ENCODE measurements around the gene ZNF407.

The ZNF407 gene

GRCh38 chr18:74725690-74726089 lies 128.0 kb downstream of the ZNF407 start:
- TF ChIP-seq POLR2A (IDR thresholded peaks at IDR 0.05; ENCODE audit: low read depth, low read length), result no peak
- DNase-seq (ENCODE audit: insufficient read length, low spot score) (no peak), FAIRE-seq (no peak)

- no peak for DNase-seq (ENCODE audit: insufficient read length, low spot score)
- FAIRE-seq, result no peak
- no peak for TF ChIP-seq POLR2A (IDR thresholded peaks at IDR 0.05; ENCODE audit: low read depth, low read length)
Observed at GRCh38 chr18:74728586-74728985, 130.9 kb downstream of the ZNF407 start.

- no peak for TF ChIP-seq POLR2A (IDR thresholded peaks at IDR 0.05; ENCODE audit: low read depth, low read length)
- FAIRE-seq (no peak), DNase-seq (ENCODE audit: insufficient read length, low spot score) (no peak)
Observed at GRCh38 chr18:74731097-74731496, 133.4 kb downstream of the ZNF407 start.

- no peak for FAIRE-seq
- no peak for TF ChIP-seq POLR2A (IDR thresholded peaks at IDR 0.05; ENCODE audit: low read depth, low read length)
Observed at GRCh38 chr18:74732380-74732779, 134.7 kb downstream of the ZNF407 start.

GRCh38 chr18:74733598-74733997 lies 135.9 kb downstream of the ZNF407 start:
- DNase-seq (ENCODE audit: insufficient read length, low spot score), result no peak
- no peak for TF ChIP-seq POLR2A (IDR thresholded peaks at IDR 0.05; ENCODE audit: low read depth, low read length)
- FAIRE-seq, result no peak

More at GRCh38 chr18:74732380-74732779, 134.7 kb downstream of the ZNF407 start:
- no peak for DNase-seq (ENCODE audit: insufficient read length, low spot score)

- DNase-seq (ENCODE audit: insufficient read length, low spot score) (no peak), FAIRE-seq (no peak)
- no peak for TF ChIP-seq POLR2A (IDR thresholded peaks at IDR 0.05; ENCODE audit: low read depth, low read length)
Observed at GRCh38 chr18:74734013-74734444, 136.4 kb downstream of the ZNF407 start.

GRCh38 chr18:74739926-74740325 lies 142.3 kb downstream of the ZNF407 start:
- no peak for DNase-seq (ENCODE audit: insufficient read length, low spot score)
- no peak for FAIRE-seq
- no peak for TF ChIP-seq POLR2A (IDR thresholded peaks at IDR 0.05; ENCODE audit: low read depth, low read length)

- TF ChIP-seq POLR2A (IDR thresholded peaks at IDR 0.05; ENCODE audit: low read depth, low read length), result no peak
- DNase-seq (ENCODE audit: insufficient read length, low spot score) (no peak), FAIRE-seq (no peak)
Observed at GRCh38 chr18:74742573-74743243, 145.0 kb downstream of the ZNF407 start.

- no peak for TF ChIP-seq POLR2A (IDR thresholded peaks at IDR 0.05; ENCODE audit: low read depth, low read length)
- DNase-seq (ENCODE audit: insufficient read length, low spot score), result no peak
- FAIRE-seq, result no peak
Observed at GRCh38 chr18:74745633-74746403, 148.1 kb downstream of the ZNF407 start.

GRCh38 chr18:74748809-74749208 lies 151.1 kb downstream of the ZNF407 start:
- no peak for FAIRE-seq
- TF ChIP-seq POLR2A (IDR thresholded peaks at IDR 0.05; ENCODE audit: low read depth, low read length), result no peak
- no peak for DNase-seq (ENCODE audit: insufficient read length, low spot score)

GRCh38 chr18:74758995-74759394 lies 161.3 kb downstream of the ZNF407 start:
- FAIRE-seq, result no peak
- TF ChIP-seq POLR2A (IDR thresholded peaks at IDR 0.05; ENCODE audit: low read depth, low read length), result no peak
- no peak for DNase-seq (ENCODE audit: insufficient read length, low spot score)

- FAIRE-seq, result no peak
- TF ChIP-seq POLR2A (IDR thresholded peaks at IDR 0.05; ENCODE audit: low read depth, low read length), result no peak
- no peak for DNase-seq (ENCODE audit: insufficient read length, low spot score)
Observed at GRCh38 chr18:74760026-74760425, 162.4 kb downstream of the ZNF407 start.

GRCh38 chr18:74760436-74760835 lies 162.8 kb downstream of the ZNF407 start:
- FAIRE-seq (no peak), DNase-seq (ENCODE audit: insufficient read length, low spot score) (no peak)
- no peak for TF ChIP-seq POLR2A (IDR thresholded peaks at IDR 0.05; ENCODE audit: low read depth, low read length)

- FAIRE-seq (no peak), DNase-seq (ENCODE audit: insufficient read length, low spot score) (no peak)
- TF ChIP-seq POLR2A (IDR thresholded peaks at IDR 0.05; ENCODE audit: low read depth, low read length), result no peak
Observed at GRCh38 chr18:74766251-74766650, 168.6 kb downstream of the ZNF407 start.

GRCh38 chr18:74768096-74768495 lies 170.4 kb downstream of the ZNF407 start:
- DNase-seq (ENCODE audit: insufficient read length, low spot score), result no peak
- FAIRE-seq, result no peak
- no peak for TF ChIP-seq POLR2A (IDR thresholded peaks at IDR 0.05; ENCODE audit: low read depth, low read length)

Measured in H54 (cell line).